ENCODE results near the gene ARID3B.

Gene ARID3B

GRCh38 chr15:74610302-74610951 is 69.4 kb downstream of the ARID3B start:
- Histone ChIP-seq H4K20me1 (ENCODE audit: insufficient read depth, low read length) (no peaks in the 10 kb centered on the region; the same call in 1 of the 2 replicates), H3K27me3 (ENCODE audit: insufficient read depth, low read length, poor library complexity) (no peaks in the 10 kb centered on the region), H3K4me1 (ENCODE audit: insufficient read depth, low read length) (peaks cover 12% of the 10 kb centered on the region), H3K9me3 (ENCODE audit: insufficient read depth, low read length, severe bottlenecking) (no peaks in the 10 kb centered on the region), H3K79me2 (ENCODE audit: insufficient read depth, low read length) (no peaks in the 10 kb centered on the region; the same call in 1 of the 2 replicates), H3K4me3 (ENCODE audit: low read depth in 1 of 2, low read length in 2 of 2) (no peak overlapping the region), H3K27ac (ENCODE audit: low read length) (no peak overlapping the region), H3K4me2 (ENCODE audit: insufficient read depth, low read length) (no peak overlapping the region), H3K9ac (ENCODE audit: low read depth, low read length) (no peak overlapping the region), H3K36me3 (ENCODE audit: insufficient read depth, low read length) (no peaks in the 10 kb centered on the region), H2AFZ (ENCODE audit: low read depth, low read length) (no peak overlapping the region)
- TF ChIP-seq EZH2 (IDR thresholded peaks at IDR 0.05; ENCODE audit: borderline replicate concordance, low read depth, low read length, severe bottlenecking) = no peak
- TF ChIP-seq CTCF (IDR thresholded peaks at IDR 0.05; ENCODE audit: borderline replicate concordance, extremely low read depth, low read length, poor library complexity, severe bottlenecking) = no peak
- DNase-seq (no peak), ATAC-seq (ENCODE audit: insufficient read depth, low read depth) (no peak)

DNA sequence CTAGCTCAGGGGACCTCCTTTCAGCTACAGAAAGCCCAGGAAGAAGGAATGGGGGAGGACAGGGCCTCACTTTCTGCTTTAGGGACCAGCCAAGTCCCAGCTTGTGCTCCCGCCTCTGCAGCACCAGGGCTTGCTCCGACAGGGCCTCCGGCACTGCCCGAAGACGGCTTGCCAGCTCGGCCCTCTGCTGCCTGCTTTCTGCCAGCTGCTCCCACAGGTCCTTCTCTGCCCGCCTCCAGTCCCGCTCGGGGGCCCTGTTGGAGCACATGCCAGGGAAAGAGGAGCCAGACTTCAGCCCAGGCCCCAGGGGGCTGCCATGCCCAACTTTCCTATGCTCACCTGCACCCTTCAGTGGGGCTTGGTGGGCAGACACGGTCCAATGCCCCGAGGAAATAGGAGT is 70.3 kb downstream of the ARID3B start:
- Histone ChIP-seq H3K27me3 (ENCODE audit: insufficient read depth, low read length, poor library complexity) (no peaks in the 10 kb centered on the region), H3K27ac (ENCODE audit: low read length) (no peak overlapping the region), H3K9me3 (ENCODE audit: insufficient read depth, low read length, severe bottlenecking) (no peaks in the 10 kb centered on the region), H3K4me1 (ENCODE audit: insufficient read depth, low read length) (peaks cover 12% of the 10 kb centered on the region), H3K9ac (ENCODE audit: low read depth, low read length) (no peak overlapping the region), H2AFZ (ENCODE audit: low read depth, low read length) (no peak overlapping the region), H3K4me3 (ENCODE audit: low read depth in 1 of 2, low read length in 2 of 2) (no peak overlapping the region), H3K4me2 (ENCODE audit: insufficient read depth, low read length) (no peak overlapping the region), H4K20me1 (ENCODE audit: insufficient read depth, low read length) (peaks cover 3% of the 10 kb centered on the region; the same call in 1 of the 2 replicates), H3K36me3 (ENCODE audit: insufficient read depth, low read length) (peaks cover 5% of the 10 kb centered on the region; the same call in 1 of the 2 replicates), H3K79me2 (ENCODE audit: insufficient read depth, low read length) (peaks cover 7% of the 10 kb centered on the region)
- DNase-seq (no peak), ATAC-seq (ENCODE audit: insufficient read depth, low read depth) (no peak)
- TF ChIP-seq CTCF (IDR thresholded peaks at IDR 0.05; ENCODE audit: borderline replicate concordance, extremely low read depth, low read length, poor library complexity, severe bottlenecking) (no peak), EZH2 (IDR thresholded peaks at IDR 0.05; ENCODE audit: borderline replicate concordance, low read depth, low read length, severe bottlenecking) (no peak)

DNA sequence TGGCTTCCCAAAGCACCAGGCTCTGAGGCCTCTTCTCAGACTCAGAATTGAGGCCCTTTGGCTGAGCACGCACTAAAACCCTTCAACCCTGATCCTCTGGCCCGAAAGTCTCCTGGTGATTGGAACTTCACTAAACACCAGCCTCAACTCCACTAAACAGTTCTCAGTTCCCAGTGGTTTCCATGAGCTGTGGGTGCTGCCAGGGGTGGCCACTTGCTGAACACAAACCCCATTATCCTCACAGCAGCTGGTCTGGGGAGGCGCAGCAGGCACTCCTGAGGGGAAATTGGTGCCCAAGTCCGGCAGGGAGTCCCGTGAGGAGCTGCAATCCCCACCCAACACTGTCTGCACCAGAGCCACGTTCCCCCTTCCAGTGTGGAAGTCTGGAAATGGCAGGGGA is 70.8 kb downstream of the ARID3B start:
- no peak for ATAC-seq (ENCODE audit: insufficient read depth, low read depth)

More for the DNA sequence above, 70.8 kb downstream of the ARID3B start:
- Histone ChIP-seq H3K27me3 (ENCODE audit: insufficient read depth, low read length, poor library complexity) (no peaks in the 10 kb centered on the region), H3K36me3 (ENCODE audit: insufficient read depth, low read length) (peaks cover 5% of the 10 kb centered on the region; the same call in 1 of the 2 replicates), H3K9ac (ENCODE audit: low read depth, low read length) (no peak overlapping the region), H4K20me1 (ENCODE audit: insufficient read depth, low read length) (peaks cover 7% of the 10 kb centered on the region), H3K27ac (ENCODE audit: low read length) (no peak overlapping the region), H3K4me2 (ENCODE audit: insufficient read depth, low read length) (no peak overlapping the region), H3K4me1 (ENCODE audit: insufficient read depth, low read length) (peaks cover 17% of the 10 kb centered on the region), H3K9me3 (ENCODE audit: insufficient read depth, low read length, severe bottlenecking) (no peaks in the 10 kb centered on the region), H3K79me2 (ENCODE audit: insufficient read depth, low read length) (peaks cover 12% of the 10 kb centered on the region), H3K4me3 (ENCODE audit: low read depth in 1 of 2, low read length in 2 of 2) (no peak overlapping the region), H2AFZ (ENCODE audit: low read depth, low read length) (no peak overlapping the region)
- no peak for TF ChIP-seq EZH2 (IDR thresholded peaks at IDR 0.05; ENCODE audit: borderline replicate concordance, low read depth, low read length, severe bottlenecking)
- TF ChIP-seq CTCF (IDR thresholded peaks at IDR 0.05; ENCODE audit: borderline replicate concordance, extremely low read depth, low read length, poor library complexity, severe bottlenecking) = no peak
- no peak for DNase-seq

Measured in DND-41 (cell line).